Activated T-helper 2 cell treated with anti-CD3 and anti-CD28 coated beads, Interferon-gamma antibody, Interleukin-2, Interleukin-4, amounts not matched to agents 10 μg/mL and 5 μg/mL and 100 μg/mL, durations not matched to agents 14 hours and 24 hours and 36 hours (primary cell): ENCODE measurements around the gene GORASP1. TPM values are rescaled to one million over a fixed set of nuclear protein-coding genes. Genes with fewer than 3 reads are reported as not detected.

Experiments used
- DNase-seq: peaks from one replicate; pipeline ENCODE4 v3.0.0; 2021; ENCODE audit warnings: low spot score
- H3K27ac Mint-ChIP-seq: one replicate; pipeline ENCODE4 v1.8.0; 2021; ENCODE audit warnings: mixed read lengths
- H3K27me3 Mint-ChIP-seq: one replicate; pipeline ENCODE4 v1.8.0; 2021; ENCODE audit warnings: low read depth, mixed read lengths
- H3K36me3 Mint-ChIP-seq: one replicate; pipeline ENCODE4 v1.8.0; 2021; ENCODE audit warnings: low read depth, mixed read lengths
- H3K4me1 Mint-ChIP-seq: one replicate; pipeline ENCODE4 v1.8.0; 2021; ENCODE audit warnings: low read depth, mixed read lengths
- H3K4me3 Mint-ChIP-seq: one replicate; pipeline ENCODE4 v1.8.0; 2021; ENCODE audit warnings: low read depth, mild to moderate bottlenecking, moderate library complexity, mixed read lengths
- H3K9me3 Mint-ChIP-seq: one replicate; pipeline ENCODE4 v1.8.0; 2021; ENCODE audit warnings: mixed read lengths
- intact Hi-C: fragments of 100-400 bp; cut with micrococcal nuclease; formaldehyde crosslinking; loops from one replicate; pipeline ENCODE4 v1.15.1; 2023
- total RNA-seq: library from RNA; stranded (reverse); gene quantifications from 2 replicates; pipeline ENCODE4 v1.2.3, GENCODE V29; 2022

GORASP1 gene
- 31.8 and 32.6 TPM in 2 replicates for total RNA-seq

DNA sequence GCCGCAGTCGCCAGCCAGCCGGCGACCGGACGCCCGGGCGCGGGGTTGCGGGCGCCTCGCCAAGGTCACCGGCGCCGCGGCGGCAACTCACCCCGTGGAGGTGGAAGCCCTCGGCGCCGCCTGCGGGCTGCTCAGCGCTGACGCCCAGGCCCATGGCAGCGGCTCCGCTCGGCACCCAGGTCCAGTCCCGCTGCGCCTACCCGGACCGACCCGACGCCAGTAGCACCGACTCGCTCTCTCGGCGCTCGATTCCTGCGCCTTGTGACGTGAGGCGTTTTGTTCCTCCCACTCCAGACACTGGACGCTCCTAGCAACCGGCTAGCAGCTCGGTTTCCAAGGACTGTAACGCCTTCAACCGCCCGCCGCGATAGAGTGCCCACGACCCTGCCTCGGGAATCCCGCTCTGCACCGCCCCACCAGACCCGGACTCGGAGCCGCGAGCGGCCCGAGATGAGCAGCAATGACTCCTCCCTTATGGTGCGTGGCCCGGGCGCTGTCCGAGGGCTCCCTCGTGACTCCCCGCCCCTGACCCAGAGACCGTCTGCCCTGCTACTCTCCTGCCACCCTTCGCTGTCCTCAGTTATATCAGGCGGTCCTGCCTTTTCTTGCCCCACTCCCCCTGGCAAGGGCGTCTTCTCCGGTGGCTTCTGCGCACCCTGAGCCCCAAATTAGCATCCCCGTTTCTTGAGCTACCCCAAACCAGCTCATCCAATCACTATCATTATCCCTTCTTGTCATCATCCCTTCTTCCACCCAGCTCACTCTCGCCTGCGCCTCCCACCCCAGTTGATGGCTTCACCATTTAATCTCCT lies at the start of gene GORASP1, which contains the start of gene TTC21A:
GORASP1 (minus strand) TSS at position 240 of the 812 bp plus-strand sequence; CDS start at position 154, 86 bp downstream.
TTC21A (plus strand) TSS at position 293 of the 812 bp plus-strand sequence; CDS start at position 451, 158 bp downstream.
- peaks cover 3% of the 10 kb centered on the region for H3K27me3 Mint-ChIP-seq
- H3K36me3 Mint-ChIP-seq, result peaks cover 7% of the 10 kb centered on the region
- H3K4me3 Mint-ChIP-seq, result peak within 1 kb of the TSS; percentile 93
- H3K27ac Mint-ChIP-seq, result peak within 1 kb of the TSS; percentile 54
- H3K9me3 Mint-ChIP-seq, result no peaks in the 10 kb centered on the region
- intact Hi-C loops, result loop anchor here (1.0 to 5.0 kb wide), 3 partner anchors 44 to 185 kb away; no protein-coding TSS in a partner anchor
- H3K4me1 Mint-ChIP-seq, result peaks cover 29% of the 10 kb centered on the region
- DNase-seq, result peak; percentile 55

DNA sequence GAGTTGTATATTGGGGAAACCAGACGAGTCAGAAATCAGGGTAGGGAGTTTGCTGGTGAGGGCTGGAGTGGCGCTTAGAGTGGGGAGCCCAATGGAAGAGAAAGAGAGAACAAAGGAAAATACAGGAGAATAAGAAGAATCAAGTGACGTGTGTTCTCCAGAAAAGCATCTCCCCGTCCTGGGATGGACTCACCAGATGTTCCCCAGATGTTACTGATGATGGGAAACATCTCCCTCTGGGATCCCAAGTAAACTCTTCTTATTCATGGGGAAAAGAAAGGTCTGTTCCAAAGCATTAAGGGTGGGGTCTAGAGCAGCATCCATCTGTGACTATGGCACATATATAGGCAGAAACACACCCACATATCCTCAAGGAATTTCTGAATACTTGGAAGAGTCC lies 49.0 kb upstream of the GORASP1 start:
- DNase-seq, result no peak
- Mint-ChIP-seq H3K27me3 (peaks cover 18% of the 10 kb centered on the region), H3K36me3 (peaks cover 13% of the 10 kb centered on the region), H3K9me3 (no peaks in the 10 kb centered on the region), H3K4me3 (no peak overlapping the region), H3K4me1 (peaks cover 25% of the 10 kb centered on the region), H3K27ac (no peak overlapping the region)
- intact Hi-C loops, result no loop called here

DNA sequence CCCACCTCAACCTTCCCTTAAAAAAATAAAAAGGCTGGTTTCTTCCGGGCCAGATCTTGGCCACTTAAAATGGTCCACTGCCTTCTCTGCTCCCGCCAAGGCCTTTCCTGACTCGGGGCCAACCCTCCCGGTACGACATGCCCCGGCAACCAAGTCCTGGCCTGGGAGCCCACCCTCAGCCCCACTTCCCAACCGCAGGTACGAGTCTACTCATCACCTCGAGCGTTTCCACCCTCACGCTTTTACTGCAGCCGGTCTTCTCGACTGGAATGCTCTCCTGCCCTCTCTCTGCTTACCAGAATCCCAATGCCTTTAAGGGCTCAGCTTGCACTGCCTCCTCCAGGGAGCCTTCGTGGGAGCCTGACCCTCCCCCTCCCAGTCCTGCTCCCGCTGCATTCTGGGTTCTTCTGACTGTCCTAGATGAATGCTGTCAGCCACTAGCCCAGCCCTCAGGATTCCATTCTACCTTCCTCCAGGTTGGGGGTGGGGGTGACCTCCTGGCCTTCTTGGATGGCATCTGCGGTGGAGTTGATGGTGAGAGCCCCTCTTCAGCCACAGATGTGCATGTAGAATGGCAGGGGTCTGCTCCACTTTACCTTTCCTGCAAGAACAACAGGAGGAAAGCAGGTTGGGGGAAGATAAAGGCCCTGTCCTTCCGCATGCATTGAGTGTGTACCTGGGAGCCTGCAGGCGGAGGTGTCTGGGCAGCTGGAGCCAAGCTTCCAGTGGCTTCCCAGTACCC lies 47.0 kb upstream of the GORASP1 start:
- no peaks in the 10 kb centered on the region for H3K9me3 Mint-ChIP-seq
- peak overlapping the region; percentile 79 for H3K4me3 Mint-ChIP-seq
- peaks cover 43% of the 10 kb centered on the region for H3K4me1 Mint-ChIP-seq
- H3K27ac Mint-ChIP-seq, result peak overlapping the region; percentile 78
- peaks cover 16% of the 10 kb centered on the region for H3K27me3 Mint-ChIP-seq
- DNase-seq, result no peak
- intact Hi-C loops, result no loop called here
- H3K36me3 Mint-ChIP-seq, result peaks cover 32% of the 10 kb centered on the region

DNA sequence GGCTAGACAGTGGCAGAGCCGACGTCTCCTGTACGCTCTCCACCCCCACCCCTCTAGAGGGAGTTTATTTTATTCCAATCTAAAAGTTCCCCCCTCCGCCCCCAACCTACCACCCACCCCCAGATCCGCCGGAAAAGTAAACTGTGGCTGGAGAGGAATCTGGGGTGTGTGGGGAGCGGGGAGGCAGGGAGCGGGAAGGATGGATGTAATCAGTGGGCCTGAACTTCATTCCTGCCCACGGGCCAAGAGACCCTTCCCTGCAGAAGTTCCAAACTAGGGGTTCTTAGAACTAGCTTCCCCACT lies 46.5 kb upstream of the GORASP1 start:
- Mint-ChIP-seq H3K36me3 (peaks cover 38% of the 10 kb centered on the region), H3K4me1 (peaks cover 48% of the 10 kb centered on the region)
- intact Hi-C loops, result no loop called here

DNA sequence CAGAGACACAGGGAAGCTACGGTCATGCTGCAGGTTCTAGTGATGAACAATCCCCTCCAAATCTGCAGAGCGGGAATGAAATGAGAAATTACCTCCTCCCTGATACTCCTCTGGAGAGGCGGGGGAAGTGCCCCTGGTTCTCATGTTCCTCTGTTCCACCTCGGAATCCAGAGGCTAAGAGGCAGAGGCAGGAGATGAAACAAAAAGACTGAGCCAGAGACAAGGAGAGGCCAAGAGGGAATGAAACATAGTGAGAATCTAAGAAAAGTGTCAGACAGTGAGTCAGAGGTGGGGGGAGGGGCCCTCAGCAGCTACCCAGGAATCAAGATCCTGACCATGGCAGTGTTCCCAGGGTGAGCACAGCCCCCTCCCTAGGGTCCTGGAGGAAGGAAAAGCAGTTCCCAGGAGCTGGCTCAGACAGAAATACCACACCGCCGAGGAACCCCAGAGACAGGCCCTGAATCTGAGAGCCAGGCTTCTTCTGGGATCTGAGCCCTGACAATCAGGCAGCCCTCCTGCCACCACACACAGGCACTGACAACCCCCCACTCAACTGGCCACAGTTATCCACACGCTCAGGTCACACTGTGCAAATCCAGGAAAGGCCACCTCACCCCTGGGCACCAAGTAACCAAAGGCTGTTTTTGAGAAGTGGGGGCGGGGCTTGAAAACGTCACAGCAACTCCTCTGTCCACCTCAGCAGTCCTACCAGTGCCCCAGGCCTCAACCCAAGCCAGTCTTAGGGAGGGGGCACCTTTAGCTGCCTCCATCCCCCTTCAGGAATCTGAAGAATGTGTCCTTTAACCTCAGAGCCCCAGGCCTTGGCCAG lies 43.6 kb upstream of the GORASP1 start:
- intact Hi-C loops, result loop anchor here (1.0 kb wide), 1 partner anchor 43 kb away; no protein-coding TSS in a partner anchor
- Mint-ChIP-seq H3K27me3 (no peaks in the 10 kb centered on the region), H3K27ac (peak overlapping the region; percentile 94), H3K4me3 (peak overlapping the region; percentile 89), H3K36me3 (peaks cover 67% of the 10 kb centered on the region), H3K4me1 (peaks cover 69% of the 10 kb centered on the region), H3K9me3 (no peaks in the 10 kb centered on the region)
- DNase-seq, result no peak

More for the DNA sequence above, 46.5 kb upstream of the GORASP1 start:
- H3K27ac Mint-ChIP-seq, result peak overlapping the region; percentile 78
- no peaks in the 10 kb centered on the region for H3K9me3 Mint-ChIP-seq
- peaks cover 12% of the 10 kb centered on the region for H3K27me3 Mint-ChIP-seq
- peak overlapping the region; percentile 79 for H3K4me3 Mint-ChIP-seq
- DNase-seq, result no peak

DNA sequence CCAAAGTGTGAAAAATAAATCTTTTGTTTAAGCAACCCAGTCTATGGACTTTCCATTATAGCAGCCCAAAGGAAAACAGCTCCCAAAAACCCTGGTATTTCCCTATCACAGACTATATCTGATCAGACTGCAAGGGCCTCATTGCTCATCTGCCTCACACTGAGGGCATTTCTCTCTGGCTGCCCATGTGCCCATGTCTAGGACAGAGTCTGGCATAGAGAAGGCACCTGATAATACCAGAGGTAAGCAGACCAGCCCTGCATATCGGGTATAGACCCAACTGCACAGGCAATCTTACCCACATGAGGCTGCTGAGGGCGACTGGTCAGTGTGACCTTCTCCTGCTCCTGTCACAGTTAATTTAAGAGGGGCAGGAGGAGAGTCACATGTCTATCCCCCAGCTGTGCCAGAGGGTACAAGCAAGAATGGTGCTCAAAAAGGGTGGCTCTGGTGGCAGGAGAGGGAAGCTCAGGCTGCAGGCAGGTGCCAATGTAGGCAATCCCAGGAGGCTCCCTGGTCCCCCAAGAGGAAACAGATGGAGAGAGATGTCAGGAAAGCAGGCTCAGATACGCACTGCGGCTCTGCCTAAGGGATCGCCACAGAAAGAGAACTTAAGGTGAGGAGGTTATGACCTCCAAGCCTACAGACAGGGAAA lies 42.8 kb upstream of the GORASP1 start:
- DNase-seq, result no peak
- peaks cover 65% of the 10 kb centered on the region for H3K4me1 Mint-ChIP-seq
- H3K27ac Mint-ChIP-seq, result peak overlapping the region; percentile 94
- H3K27me3 Mint-ChIP-seq, result no peaks in the 10 kb centered on the region
- H3K36me3 Mint-ChIP-seq, result peaks cover 74% of the 10 kb centered on the region
- H3K4me3 Mint-ChIP-seq, result peak overlapping the region; percentile 89
- intact Hi-C loops, result no loop called here
- H3K9me3 Mint-ChIP-seq, result no peaks in the 10 kb centered on the region

DNA sequence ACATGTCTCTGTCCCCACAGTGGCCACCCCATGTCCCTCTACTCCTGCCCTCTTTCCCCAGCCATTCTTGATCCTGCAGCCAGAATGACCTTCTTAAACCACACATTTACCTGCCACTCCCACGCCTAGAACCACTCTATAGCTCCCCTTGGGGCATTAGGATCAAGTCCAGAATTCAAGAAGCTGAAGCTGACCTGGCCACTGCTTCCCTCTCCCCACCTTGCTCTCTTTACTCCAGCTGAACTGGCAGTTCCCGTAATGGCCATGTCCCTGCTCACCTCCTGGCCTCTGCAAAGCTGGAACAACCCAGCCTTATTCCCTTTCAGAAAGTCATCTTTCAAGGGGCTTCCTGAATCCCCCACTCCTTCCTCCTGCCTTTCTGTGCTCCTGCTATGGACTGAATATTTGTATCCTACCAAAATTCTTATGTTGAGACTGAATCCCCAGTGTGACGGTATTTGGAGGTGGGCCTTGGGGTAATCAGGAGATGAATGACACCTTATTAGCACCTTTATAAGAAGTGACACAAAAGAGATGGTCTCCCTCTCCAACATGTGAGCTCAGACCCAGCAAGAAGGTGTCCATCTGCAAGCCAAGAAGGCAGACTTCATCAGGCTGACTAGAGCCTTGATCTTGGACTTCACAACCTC lies 42.2 kb upstream of the GORASP1 start:
- intact Hi-C loops, result no loop called here
- H3K27me3 Mint-ChIP-seq, result no peaks in the 10 kb centered on the region
- H3K36me3 Mint-ChIP-seq, result peaks cover 81% of the 10 kb centered on the region
- H3K9me3 Mint-ChIP-seq, result no peaks in the 10 kb centered on the region
- H3K4me1 Mint-ChIP-seq, result peaks cover 62% of the 10 kb centered on the region
- peak overlapping the region; percentile 94 for H3K27ac Mint-ChIP-seq
- no peak for DNase-seq
- peak overlapping the region; percentile 89 for H3K4me3 Mint-ChIP-seq

DNA sequence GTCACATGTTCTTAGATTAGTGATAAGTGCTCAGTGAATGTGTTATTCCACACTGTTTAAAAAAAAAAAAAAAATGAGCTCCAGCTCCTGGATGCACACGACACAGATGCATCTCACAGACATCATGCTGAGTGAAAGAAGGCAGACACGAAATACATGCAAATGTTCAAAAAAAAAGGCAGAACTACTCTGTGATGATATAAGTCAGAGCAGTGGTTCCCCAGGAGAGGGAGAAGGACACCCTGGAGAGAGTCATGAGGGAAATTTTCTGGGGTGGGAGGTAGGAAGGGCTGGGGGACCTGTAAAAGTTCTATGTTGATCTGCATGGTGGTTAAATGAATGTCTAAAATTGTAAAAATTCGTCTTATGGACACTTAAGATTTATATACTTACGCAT lies 41.6 kb upstream of the GORASP1 start:
- H3K4me3 Mint-ChIP-seq, result peak overlapping the region; percentile 89
- H3K4me1 Mint-ChIP-seq, result peaks cover 60% of the 10 kb centered on the region
- peak overlapping the region; percentile 94 for H3K27ac Mint-ChIP-seq
- H3K36me3 Mint-ChIP-seq, result peaks cover 86% of the 10 kb centered on the region
- H3K9me3 Mint-ChIP-seq, result no peaks in the 10 kb centered on the region
- intact Hi-C loops, result no loop called here
- no peak for DNase-seq
- no peaks in the 10 kb centered on the region for H3K27me3 Mint-ChIP-seq

DNA sequence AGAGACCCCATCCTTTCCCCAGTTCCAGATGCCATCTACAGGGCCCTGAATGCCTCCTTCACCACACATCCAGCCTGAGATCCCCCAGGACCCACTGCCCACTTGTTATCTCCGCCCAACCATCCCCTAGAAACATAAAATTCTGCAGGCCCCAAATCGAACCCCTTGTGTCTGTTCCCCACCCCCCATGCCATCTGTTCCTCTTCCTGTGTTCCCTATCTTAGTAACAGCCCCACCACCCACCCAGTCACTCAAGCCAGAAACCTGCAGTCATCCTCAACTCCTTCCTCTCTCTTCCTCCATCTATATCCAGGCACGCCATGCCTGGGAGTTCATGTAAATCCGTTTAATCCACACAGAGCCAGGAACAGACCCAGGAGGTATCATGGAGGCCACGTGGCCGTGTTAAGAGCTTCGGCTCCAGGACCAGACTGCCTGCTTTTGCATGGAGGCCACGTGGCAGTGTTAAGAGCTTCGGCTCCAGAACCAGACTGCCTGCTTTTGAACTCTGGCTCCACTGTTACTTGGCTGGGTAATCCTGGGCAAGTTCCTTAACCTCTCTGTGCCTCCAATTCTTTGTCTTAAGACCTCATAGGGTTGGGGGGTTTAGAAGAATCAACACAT lies 41.1 kb upstream of the GORASP1 start:
- DNase-seq, result no peak
- H3K27me3 Mint-ChIP-seq, result no peaks in the 10 kb centered on the region
- peaks cover 91% of the 10 kb centered on the region for H3K36me3 Mint-ChIP-seq
- peaks cover 60% of the 10 kb centered on the region for H3K4me1 Mint-ChIP-seq
- H3K4me3 Mint-ChIP-seq, result peak overlapping the region; percentile 89
- peak overlapping the region; percentile 94 for H3K27ac Mint-ChIP-seq
- intact Hi-C loops, result no loop called here
- H3K9me3 Mint-ChIP-seq, result no peaks in the 10 kb centered on the region

DNA sequence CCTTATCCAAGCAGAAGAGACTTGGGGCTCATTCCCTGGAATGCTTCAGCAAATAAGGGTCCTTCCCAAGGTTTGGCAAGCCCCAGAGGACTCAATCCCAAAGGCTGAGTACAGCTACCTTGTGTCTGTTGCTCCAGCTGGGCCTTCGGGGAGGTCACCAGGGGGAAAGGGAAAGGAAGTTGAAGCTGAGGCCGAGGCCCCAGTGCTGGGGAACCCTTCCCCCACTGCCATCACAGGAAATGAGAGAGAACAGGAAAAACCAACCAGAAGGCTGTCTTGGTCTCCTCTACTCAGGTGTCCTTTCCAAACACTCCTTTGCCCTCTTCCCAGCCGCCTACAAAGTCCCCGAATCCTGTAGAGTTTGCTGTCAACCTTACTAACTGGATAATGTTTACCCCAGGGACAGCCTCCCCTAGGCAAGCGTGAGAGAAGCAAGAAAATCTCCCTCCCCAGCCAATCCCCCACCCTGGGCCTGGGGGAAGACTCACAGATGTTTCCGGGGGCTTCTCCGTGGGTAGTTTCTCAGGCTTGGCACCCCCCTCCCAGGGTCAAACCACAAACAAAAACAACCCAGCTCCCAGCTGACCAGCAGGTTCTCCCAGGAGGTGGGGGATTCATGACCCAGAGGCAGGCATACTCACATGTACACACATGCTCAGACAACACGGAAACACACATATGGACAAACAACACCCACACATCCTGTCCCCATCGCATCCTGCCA lies 40.4 kb upstream of the GORASP1 start:
- peak; percentile 55 for DNase-seq
- Mint-ChIP-seq H3K9me3 (no peaks in the 10 kb centered on the region), H3K27me3 (no peaks in the 10 kb centered on the region), H3K4me1 (peaks cover 61% of the 10 kb centered on the region), H3K4me3 (peak overlapping the region; percentile 89), H3K27ac (peak overlapping the region; percentile 94), H3K36me3 (peaks cover 98% of the 10 kb centered on the region)
- intact Hi-C loops, result no loop called here
